Fibroblast of skin of scalp (primary cell): ENCODE measurements around the gene MARCHF10. TPM values are rescaled to one million over a fixed set of nuclear protein-coding genes. Genes with fewer than 3 reads are reported as not detected.
"Not testable (repeated sequence)": the region's sequence is repeated elsewhere in the genome, so short reads cannot be mapped to it uniquely, and the experiment has no call there.

Experiments
- DNase-seq: peaks from one replicate; pipeline ENCODE4 v3.0.0-alpha.2; 2013
- polyA plus RNA-seq, 2 experiments: library from polyadenylated mRNA; unstranded; fragments of 120-200 nt; gene quantifications; one replicate each; pipeline ENCODE4 v1.2.1, GENCODE V29; 2013; ENCODE audit not compliant: insufficient read length in 2 of 2

MARCHF10 gene
- 0.24 TPM for polyA plus RNA-seq (2013, experiment 1 of 2; ENCODE audit: insufficient read length)
- not detected for polyA plus RNA-seq (2013, experiment 2 of 2; ENCODE audit: insufficient read length)

GRCh38 chr17:62807812-62808575 is at the start of gene MARCHF10:
Gene MARCHF10 (minus strand): TSS chr17:62808314. CDS start chr17:62801735, 6,579 bp downstream.
- no peak for DNase-seq

- DNase-seq: no peak
These were observed 49.4 kb upstream of the MARCHF10 start for GRCh38 chr17:62857526-62857925.

GRCh38 chr17:62856594-62856993 is 48.5 kb upstream of the MARCHF10 start:
- no peak for DNase-seq

GRCh38 chr17:62855156-62855555 is 47.0 kb upstream of the MARCHF10 start:
- no peak for DNase-seq

GRCh38 chr17:62854098-62854680 is 46.1 kb upstream of the MARCHF10 start:
- DNase-seq: peak; percentile 33

- no peak for DNase-seq
These were observed 44.1 kb upstream of the MARCHF10 start for GRCh38 chr17:62852195-62852594.

GRCh38 chr17:62849591-62850415 is 41.7 kb upstream of the MARCHF10 start:
- DNase-seq: not testable (repeated sequence)

- no peak for DNase-seq
These were observed 40.2 kb upstream of the MARCHF10 start for GRCh38 chr17:62848334-62848733.

GRCh38 chr17:62847426-62847825 is 39.3 kb upstream of the MARCHF10 start:
- no peak for DNase-seq

- no peak for DNase-seq
These were observed 32.8 kb upstream of the MARCHF10 start for GRCh38 chr17:62840871-62841270.

GRCh38 chr17:62833816-62834215 is 25.7 kb upstream of the MARCHF10 start:
- not testable (repeated sequence) for DNase-seq

GRCh38 chr17:62832405-62832804 is 24.3 kb upstream of the MARCHF10 start:
- no peak for DNase-seq

- DNase-seq: not testable (repeated sequence)
These were observed 23.0 kb upstream of the MARCHF10 start for GRCh38 chr17:62831066-62831465.

- DNase-seq: peak; percentile 40
These were observed 19.8 kb upstream of the MARCHF10 start for GRCh38 chr17:62827746-62828485.

GRCh38 chr17:62826956-62827355 is 18.8 kb upstream of the MARCHF10 start:
- no peak for DNase-seq

- DNase-seq: no peak
These were observed 17.1 kb upstream of the MARCHF10 start for GRCh38 chr17:62825182-62825581.

- DNase-seq: peak; percentile 93
These were observed 16.4 kb upstream of the MARCHF10 start for GRCh38 chr17:62824290-62825131.

- DNase-seq: no peak
These were observed 15.2 kb upstream of the MARCHF10 start for GRCh38 chr17:62823111-62823893.

GRCh38 chr17:62822080-62822904 is 14.2 kb upstream of the MARCHF10 start:
- peak; percentile 23 for DNase-seq
